Right cardiac atrium (tissue), 5 donors: Measurements from ENCODE around the gene ANKRD33. TPM values are rescaled to one million over a fixed set of nuclear protein-coding genes. Genes with fewer than 3 reads are reported as not detected.
A peak's percentile ranks its signal among the peaks of the same experiment; 100 is the strongest.

Experiments
- ATAC-seq, 2 donors: fragments of 200-7000 bp; cut with Tn5 transposase; one replicate each; pipeline versions ENCODE4 v1.8.0 to v1.9.1; 2020; ENCODE audit warnings: moderate library complexity in 2 of 2, mild to moderate bottlenecking in 1 of 2
- DNase-seq, 3 donors: peaks; one replicate each; pipeline ENCODE4 v3.0.0-alpha.2; 2020
- H3K27ac ChIP-seq: one replicate; pipeline ENCODE4 v1.5.1; 2013; ENCODE audit warnings: mild to moderate bottlenecking, low read length, control low read depth, moderate library complexity
- H3K27me3 ChIP-seq: one replicate; pipeline ENCODE4 v1.6.1; 2013; ENCODE audit not compliant: control insufficient read depth, insufficient read depth
- H3K4me1 ChIP-seq: one replicate; pipeline ENCODE4 v1.6.1; 2013; ENCODE audit warnings: low read length; ENCODE audit not compliant: control insufficient read depth, insufficient read depth
- H3K4me3 ChIP-seq: one replicate; pipeline ENCODE4 v1.5.1; 2013; ENCODE audit warnings: low read length, control low read depth
- H3K9me3 ChIP-seq: one replicate; pipeline ENCODE4 v1.6.1; 2013; ENCODE audit warnings: low read length; ENCODE audit not compliant: control insufficient read depth
- WGBS: extraction: QIAGEN DNeasy Blood & Tissue Kit; methylation state at CpG from one replicate; pipeline ENCODE4 v1.1.7; 2013; 5-methylcytosine and 5-hydroxymethylcytosine counted together
- intact Hi-C, 4 donors: fragments of 100-400 bp; cut with DNase I; formaldehyde crosslinking; loops; one replicate each; pipeline versions ENCODE4 v1.11.0 to v1.14.0; 2022 to 2023
- polyA plus RNA-seq: library from polyadenylated mRNA; stranded (reverse); fragments of 200-250 nt; gene quantifications from one replicate; pipeline ENCODE4 v1.2.3, GENCODE V29; 2013
- total RNA-seq, 4 donors: library from RNA; stranded (reverse); fragmentation: NEBNext Ultra II Directional; extraction: Animal tissue kit (Norgen Biotek cat#: 25700); gene quantifications; one replicate each; pipeline ENCODE4 v1.2.1, GENCODE V29; 2021
- donor health status: healthy with polysubstance abuse.
- donor health status: DM: no; HTN: yes; CAD: no.
- donor health status: DM: no; HTN: no; CAD: no.
- donor health status: DM: no; HTN: yes; CAD: no; lungs with severe emphysema.
- donor health status: DM: yes; HTN: yes; CAD: no.

The ANKRD33 gene
- total and polyA plus RNA-seq, 5 donors, result not detected

- ATAC-seq (peak; percentile 87 to 91), DNase-seq (peak; percentile 89 to 96 (median 91))
- H3K27me3 ChIP-seq, result no peaks in the 10 kb centered on the region
- H3K9me3 ChIP-seq, result no peaks in the 10 kb centered on the region
- no peak overlapping the region for H3K4me3 ChIP-seq
- peaks cover 17% of the 10 kb centered on the region for H3K4me1 ChIP-seq
- intact Hi-C loops, result loop anchor here in 1 of 4 donors (10.0 kb wide), 1 partner anchor 169 kb away; the partner anchor contains the start of gene SMIM41
- peak overlapping the region; percentile 95 for H3K27ac ChIP-seq
- 31% methylated on average over 18 of the region's 18 CpGs for WGBS
Measured at GRCh38 chr12:51905471-51906429, 17.8 kb downstream of the ANKRD33 start.

GRCh38 chr12:51906430-51907082 lies 18.7 kb downstream of the ANKRD33 start:
- DNase-seq, result peak in 1 of 3 donors; percentile 66
- 21% methylated on average over 23 of the region's 23 CpGs for WGBS
- no peaks in the 10 kb centered on the region for H3K9me3 ChIP-seq
- peak overlapping the region; percentile 95 for H3K27ac ChIP-seq
- H3K27me3 ChIP-seq, result no peaks in the 10 kb centered on the region
- peak; percentile 8 to 16 for ATAC-seq
- peak overlapping the region; percentile 91 for H3K4me3 ChIP-seq
- H3K4me1 ChIP-seq, result peaks cover 22% of the 10 kb centered on the region
- intact Hi-C loops, result loop anchor here in 1 of 4 donors (10.0 kb wide), 1 partner anchor 168 kb away; the partner anchor contains the start of gene SMIM41

- Histone ChIP-seq H3K4me3 (peak within 1 kb of the TSS; percentile 91), H3K27ac (peak within 1 kb of the TSS; percentile 95), H3K9me3 (no peaks in the 10 kb centered on the region), H3K27me3 (no peaks in the 10 kb centered on the region), H3K4me1 (peaks cover 22% of the 10 kb centered on the region)
- WGBS, result 6% methylated on average over 74 of the region's 74 CpGs
- peak; percentile 68 to 84 (median 83) for DNase-seq
- ATAC-seq, result peak; percentile 6 to 7
- intact Hi-C loops, result loop anchor here in 1 of 4 donors (10.0 kb wide), 1 partner anchor 168 kb away; the partner anchor contains the start of gene SMIM41
Measured at GRCh38 chr12:51907083-51907855, 19.4 kb downstream of the ANKRD33 start, which contains the start of gene ACVRL1. Gene ACVRL1, plus strand, starts transcription at chr12:51907504. Its CDS starts 4,971 bp downstream, at chr12:51912475.

- peaks cover 22% of the 10 kb centered on the region for H3K4me1 ChIP-seq
- intact Hi-C loops, result loop anchor here in 1 of 4 donors (10.0 kb wide), 1 partner anchor 167 kb away; the partner anchor contains the start of gene SMIM41
- peak overlapping the region; percentile 91 for H3K4me3 ChIP-seq
- DNase-seq (no peak), ATAC-seq (no peak)
- H3K27ac ChIP-seq, result peak overlapping the region; percentile 92
- H3K27me3 ChIP-seq, result no peaks in the 10 kb centered on the region
- H3K9me3 ChIP-seq, result no peaks in the 10 kb centered on the region
- 61% methylated on average over 7 of the region's 7 CpGs for WGBS
Measured at GRCh38 chr12:51907856-51908425, 20.0 kb downstream of the ANKRD33 start.

GRCh38 chr12:51908876-51909592 lies 21.1 kb downstream of the ANKRD33 start:
- H3K27me3 ChIP-seq, result no peaks in the 10 kb centered on the region
- intact Hi-C loops, result loop anchor here in 1 of 4 donors (10.0 kb wide), 1 partner anchor 166 kb away; the partner anchor contains the start of gene SMIM41

GRCh38 chr12:51910168-51910567 lies 22.3 kb downstream of the ANKRD33 start:
- Histone ChIP-seq H3K9me3 (no peaks in the 10 kb centered on the region), H3K27ac (peak overlapping the region; percentile 13), H3K4me3 (no peak overlapping the region), H3K27me3 (no peaks in the 10 kb centered on the region), H3K4me1 (peaks cover 21% of the 10 kb centered on the region)
- DNase-seq, result no peak
- intact Hi-C loops, result no loop called here
- WGBS, result 67% methylated on average over 6 of the region's 6 CpGs
- no peak for ATAC-seq

More at GRCh38 chr12:51908876-51909592, 21.1 kb downstream of the ANKRD33 start:
- no peak for DNase-seq
- no peaks in the 10 kb centered on the region for H3K9me3 ChIP-seq
- ATAC-seq, result no peak
- no peak overlapping the region for H3K27ac ChIP-seq
- no peak overlapping the region for H3K4me3 ChIP-seq
- WGBS, result 78% methylated on average over 9 of the region's 9 CpGs
- peaks cover 22% of the 10 kb centered on the region for H3K4me1 ChIP-seq

- H3K27ac ChIP-seq, result peak overlapping the region; percentile 30
Measured at GRCh38 chr12:51910691-51911090, 22.8 kb downstream of the ANKRD33 start.

GRCh38 chr12:51911307-51911706 lies 23.4 kb downstream of the ANKRD33 start:
- no peaks in the 10 kb centered on the region for H3K9me3 ChIP-seq
- WGBS, result 81% methylated on average over 6 of the region's 6 CpGs
- DNase-seq (no peak), ATAC-seq (no peak)
- H3K4me1 ChIP-seq, result peaks cover 17% of the 10 kb centered on the region
- H3K4me3 ChIP-seq, result no peak overlapping the region
- peak overlapping the region; percentile 31 for H3K27ac ChIP-seq
- intact Hi-C loops, result no loop called here
- no peaks in the 10 kb centered on the region for H3K27me3 ChIP-seq

More at GRCh38 chr12:51910691-51911090, 22.8 kb downstream of the ANKRD33 start:
- no peaks in the 10 kb centered on the region for H3K9me3 ChIP-seq
- DNase-seq, result no peak
- ATAC-seq, result no peak
- no peak overlapping the region for H3K4me3 ChIP-seq
- no peaks in the 10 kb centered on the region for H3K27me3 ChIP-seq
- intact Hi-C loops, result no loop called here
- peaks cover 20% of the 10 kb centered on the region for H3K4me1 ChIP-seq
- WGBS, result 53% methylated on average over 3 of the region's 3 CpGs

GRCh38 chr12:51911788-51912711 lies 24.1 kb downstream of the ANKRD33 start:
- Histone ChIP-seq H3K4me1 (peaks cover 16% of the 10 kb centered on the region), H3K27ac (peak overlapping the region; percentile 61), H3K9me3 (no peaks in the 10 kb centered on the region), H3K4me3 (peak overlapping the region; percentile 26), H3K27me3 (no peaks in the 10 kb centered on the region)
- ATAC-seq, result peak; percentile 67 to 86
- intact Hi-C loops, result no loop called here
- peak; percentile 77 to 87 (median 87) for DNase-seq
- WGBS, result 50% methylated on average over 8 of the region's 8 CpGs
